HCT116 (cell line): Measurements from ENCODE around the gene TOX2. TPM values are rescaled to one million over a fixed set of nuclear protein-coding genes. Genes with fewer than 3 reads are reported as not detected.

Source experiments
- ATAC-seq: fragments of 200-7000 bp; cut with Tn5 transposase; 2 replicates; pipeline ENCODE4 v1.9.1; 2020; ENCODE audit warnings: mild to moderate bottlenecking, moderate library complexity
- BruUV-seq: library from RNA; stranded (reverse); fragments of 400-500 nt; replicated peaks from 2 replicates; lab custom pipeline; 2021; lab: Mats Ljungman, UMichigan
- CTCF ChIA-PET: fragments of 300-600 bp; sonication (Branson Sonifier 250); formaldehyde crosslinking; loops from one replicate; lab custom pipeline; 2021; ENCODE audit warnings: antibody characterized with exemption; lab: Charles Lee
- POLR2A ChIA-PET: fragments of 300-600, 350-600 bp; sonication (Branson Sonifier 250); formaldehyde crosslinking; loops from one replicate; lab custom pipeline; 2021; ENCODE audit warnings: antibody characterized with exemption; lab: Charles Lee
- RAD21 ChIA-PET, 2 experiments: fragments of 300-600 bp; sonication (Branson Sonifier 250); formaldehyde crosslinking; loops; one replicate each; lab custom pipeline; 2023; ENCODE audit warnings: low total read pairs in 2 of 2; ENCODE audit not compliant: uncharacterized antibody in 2 of 2, unreplicated experiment in 2 of 2, low non-redundant PET in 1 of 2; lab: Charles Lee
- DNase-seq: peaks from one replicate; pipeline ENCODE4 v3.0.0-alpha.2; 2010; ENCODE audit warnings: low read depth, low spot score
- H2AFZ ChIP-seq: fragments of 200-600 bp; shearing (Covaris generic), sonication (generic); 2 replicates; pipeline ENCODE4 v1.6.1; 2017; ENCODE audit warnings: low read depth, mixed run types, mixed read lengths, antibody characterized with exemption, low read length; ENCODE audit not compliant: poor library complexity, severe bottlenecking
- H3K27ac ChIP-seq: 2 replicates; pipeline ENCODE4 v1.5.1; 2012; ENCODE audit warnings: low read depth, low read length
- H3K27me3 ChIP-seq: fragments of 200-600 bp; sonication (generic); 2 replicates; pipeline ENCODE4 v1.6.1; 2016; ENCODE audit warnings: mixed run types, low read length, mixed read lengths; ENCODE audit not compliant: insufficient read depth
- H3K36me3 ChIP-seq, 2 experiments: fragments of 200-500 bp in 1 of 2; fragments of 200-600 bp in 1 of 2; sonication (Bioruptor generic) in 1 of 2; sonication (generic) in 1 of 2; 2 replicates each; pipeline versions ENCODE4 v1.5.1 to v1.6.1; 2014 to 2016; ENCODE audit warnings: low read length in 2 of 2, inconsistent platforms in 1 of 2, mixed read lengths in 1 of 2, mixed run types in 1 of 2; ENCODE audit not compliant: insufficient read depth in 2 of 2, control insufficient read depth in 1 of 2
- H3K4me1 ChIP-seq, 2 experiments: fragments of 200-600 bp in 1 of 2; sonication (generic) in 1 of 2; 2 replicates each; pipeline versions ENCODE4 v1.5.1 to v1.6.1; 2012 to 2017; ENCODE audit warnings: low read length in 2 of 2, inconsistent platforms in 1 of 2, mild to moderate bottlenecking in 1 of 2, mixed read lengths in 1 of 2, mixed run types in 1 of 2, moderate library complexity in 1 of 2; ENCODE audit not compliant: insufficient read depth in 2 of 2, control insufficient read depth in 1 of 2
- H3K4me2 ChIP-seq: fragments of 200-600 bp; sonication (generic); 2 replicates; pipeline ENCODE4 v1.6.1; 2017; ENCODE audit warnings: mixed run types, low read length, mixed read lengths
- H3K4me3 ChIP-seq, 2 experiments: fragments of 200-600 bp in 1 of 2; sonication (generic) in 1 of 2; replicated peaks in 1 of 2; 2 replicates each; pipeline ENCODE4 v1.5.1; 2011 to 2016; ENCODE audit warnings: low read length in 2 of 2, control low read depth in 1 of 2, low read depth in 1 of 2, mild to moderate bottlenecking in 1 of 2, mixed read lengths in 1 of 2, mixed run types in 1 of 2
- H3K79me2 ChIP-seq: fragments of 200-600 bp; sonication (generic); 2 replicates; pipeline ENCODE4 v1.6.1; 2017; ENCODE audit warnings: mild to moderate bottlenecking, mixed run types, low read length, moderate library complexity, mixed read lengths; ENCODE audit not compliant: insufficient read depth
- H3K9ac ChIP-seq: fragments of 200-600 bp; sonication (generic); 2 replicates; pipeline ENCODE4 v1.6.1; 2016; ENCODE audit warnings: low read length, mixed read lengths
- H3K9me2 ChIP-seq: fragments of 200-600 bp; sonication (generic), shearing (Covaris generic); 2 replicates; pipeline ENCODE4 v1.6.1; 2017; ENCODE audit warnings: mixed run types, mild to moderate bottlenecking, moderate library complexity; ENCODE audit not compliant: insufficient read depth
- H3K9me3 ChIP-seq, 2 experiments: fragments of 200-500 bp in 1 of 2; fragments of 200-600 bp in 1 of 2; sonication (Bioruptor generic) in 1 of 2; sonication (generic) in 1 of 2; 2 replicates each; pipeline ENCODE4 v1.6.1; 2014 to 2017; ENCODE audit warnings: low read length in 2 of 2, mixed read lengths in 2 of 2, inconsistent platforms in 1 of 2, low read depth in 1 of 2, mild to moderate bottlenecking in 1 of 2, mixed run types in 1 of 2, moderate library complexity in 1 of 2; ENCODE audit not compliant: control insufficient read depth in 1 of 2, insufficient read depth in 1 of 2
- H4K20me1 ChIP-seq: fragments of 200-600 bp; sonication (generic), shearing (Covaris generic); 2 replicates; pipeline ENCODE4 v1.6.1; 2017; ENCODE audit warnings: mixed run types, mild to moderate bottlenecking, moderate library complexity; ENCODE audit not compliant: insufficient read depth
- CBX3 ChIP-seq: IDR thresholded peaks from 2 replicates; pipeline ENCODE4 v1.6.1; 2012; ENCODE audit warnings: low read depth
- CEBPB ChIP-seq: IDR thresholded peaks from 2 replicates; pipeline ENCODE4 v1.6.1; 2012; ENCODE audit warnings: low read depth
- EGR1 ChIP-seq: IDR thresholded peaks from 2 replicates; pipeline ENCODE4 v1.6.1; 2012; ENCODE audit warnings: low read depth
- ELF1 ChIP-seq: IDR thresholded peaks from 2 replicates; pipeline ENCODE4 v1.6.1; 2012; ENCODE audit warnings: low read depth, borderline replicate concordance
- EZH2phosphoT487 ChIP-seq: fragments of 200-600 bp; IDR thresholded peaks from 2 replicates; pipeline ENCODE4 v1.6.1; 2018; ENCODE audit warnings: antibody characterized with exemption, borderline replicate concordance
- FOSL1 ChIP-seq: IDR thresholded peaks from 2 replicates; pipeline ENCODE4 v1.6.1; 2012; ENCODE audit warnings: low read depth
- JUND ChIP-seq: IDR thresholded peaks from 2 replicates; pipeline ENCODE4 v1.6.1; 2012
- POLR2A ChIP-seq: IDR thresholded peaks from 2 replicates; pipeline ENCODE4 v1.7.0; 2011; ENCODE audit warnings: borderline replicate concordance; ENCODE audit not compliant: insufficient read depth, insufficient read length; ENCODE audit errors: extremely low read depth
- RAD21 ChIP-seq: IDR thresholded peaks from 2 replicates; pipeline ENCODE4 v1.6.1; 2012; ENCODE audit warnings: low read depth, mild to moderate bottlenecking
- SIN3A ChIP-seq: IDR thresholded peaks from 2 replicates; pipeline ENCODE4 v1.6.1; 2012; ENCODE audit warnings: low read depth
- SRF ChIP-seq: IDR thresholded peaks from 2 replicates; pipeline ENCODE4 v1.6.1; 2012; ENCODE audit warnings: low read depth
- TCF7L2 ChIP-seq: IDR thresholded peaks from 2 replicates; pipeline ENCODE4 v1.7.0; 2011; ENCODE audit warnings: borderline replicate concordance, inconsistent platforms; ENCODE audit not compliant: insufficient read depth, insufficient read length; ENCODE audit errors: extremely low read depth
- YY1 ChIP-seq: IDR thresholded peaks from 2 replicates; pipeline ENCODE4 v1.6.1; 2011; ENCODE audit warnings: low read length, low read depth, moderate library complexity, mild to moderate bottlenecking; ENCODE audit not compliant: insufficient replicate concordance; ENCODE audit errors: extremely low read depth
- ZFX ChIP-seq: fragments of 450-650 bp; IDR thresholded peaks from 2 replicates; pipeline ENCODE4 v1.6.1; 2017
- ZNF274 ChIP-seq: fragments of 200-500 bp; sonication (Bioruptor generic); IDR thresholded peaks from 2 replicates; pipeline ENCODE4 v1.6.1; 2014; ENCODE audit warnings: mild to moderate bottlenecking, low read depth, low read length, inconsistent platforms
- intact Hi-C: fragments of 100-400 bp; cut with micrococcal nuclease; formaldehyde crosslinking; loops from 2 replicates; pipeline ENCODE4 v1.10.0; 2022
- total RNA-seq: library from RNA; stranded (reverse); gene quantifications from one replicate; pipeline ENCODE4 v1.2.1, GENCODE V29; 2021; ENCODE audit not compliant: unreplicated experiment
- TF ChIP-seq, protein P1 (sequence below): IDR thresholded peaks from 2 replicates; pipeline ENCODE4 v1.6.1; 2011; ENCODE audit warnings: mild to moderate bottlenecking, low read length, moderate library complexity; ENCODE audit not compliant: insufficient replicate concordance; ENCODE audit errors: extremely low read depth
- TF ChIP-seq, protein P2 (sequence below): IDR thresholded peaks from 2 replicates; pipeline ENCODE4 v1.6.1; 2012; ENCODE audit warnings: low read depth
- TF ChIP-seq, protein P3 (sequence below): IDR thresholded peaks from 2 replicates; pipeline ENCODE4 v1.6.1; 2012
- TF ChIP-seq, protein P4 (sequence below): IDR thresholded peaks from 2 replicates; pipeline ENCODE4 v1.6.1; 2012
- TF ChIP-seq, protein P5 (sequence below), 3 experiments: fragments of 200-600 bp in 1 of 3; sonication (generic) in 1 of 3; IDR thresholded peaks in 2 of 3; conservative IDR thresholded peaks in 1 of 3; 2 replicates each; pipeline ENCODE4 v1.5.1; 2012 to 2017; ENCODE audit warnings: low read depth in 2 of 3, low read length in 2 of 3, antibody characterized with exemption in 1 of 3, borderline replicate concordance in 1 of 3, control low read depth in 1 of 3, mild to moderate bottlenecking in 1 of 3, mixed read lengths in 1 of 3, mixed run types in 1 of 3, moderate library complexity in 1 of 3; ENCODE audit not compliant: insufficient read depth in 1 of 3

Gene TOX2
- total RNA-seq, 1 experiment from 2014 or later, result 39.6 TPM

DNA sequence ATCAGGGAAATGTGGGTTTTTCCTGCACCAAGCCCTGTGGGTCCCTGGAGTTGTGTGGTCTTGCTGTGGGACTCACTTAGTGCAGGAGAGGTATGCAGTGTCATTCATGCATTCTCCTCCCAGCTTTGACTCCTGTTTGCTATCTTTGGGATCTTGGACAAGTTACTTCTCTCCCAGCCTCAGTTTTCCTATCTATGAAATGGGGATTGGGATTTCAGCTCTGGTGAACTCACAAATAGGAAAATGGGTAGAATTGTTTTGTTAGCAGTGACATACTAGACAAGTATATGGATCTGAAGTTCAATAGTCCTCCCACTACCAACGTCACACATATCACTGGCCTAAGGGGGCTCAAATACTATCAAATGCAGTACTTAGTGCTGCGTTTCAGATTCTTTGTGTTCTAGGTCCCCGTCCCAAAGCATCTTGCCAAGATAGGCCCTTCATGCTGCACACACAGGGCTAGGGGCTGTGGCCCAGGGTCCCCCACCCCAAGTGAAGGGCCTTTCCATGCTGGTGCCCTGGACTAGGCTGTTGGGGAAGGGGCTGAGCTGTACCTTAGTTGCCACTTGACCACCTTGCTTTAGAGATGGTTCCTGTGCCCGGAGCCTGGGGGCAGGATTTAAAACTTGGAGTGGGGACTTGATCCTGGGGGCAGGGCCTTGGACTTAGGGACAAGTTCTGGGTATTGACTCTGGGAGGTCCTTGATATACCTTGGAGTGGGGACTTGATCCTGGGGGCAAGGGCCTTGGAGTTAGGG lies 98.0 kb downstream of the TOX2 start:
- Histone ChIP-seq H3K9me2 (no peaks in the 10 kb centered on the region), H3K27ac (no peak overlapping the region), H3K4me2 (no peak overlapping the region), H3K79me2 (no peaks in the 10 kb centered on the region), H3K36me3 (no peaks in the 10 kb centered on the region), H3K9ac (no peak overlapping the region)
- DNase-seq, result no peak
- TF ChIP-seq TCF7L2 (no peak), EZH2phosphoT487 (no peak), CEBPB (no peak), EGR1 (no peak), SRF (no peak), ZNF274 (no peak), POLR2A (no peak), JUND (no peak), SIN3A (no peak), RAD21 (no peak), CBX3 (no peak), ELF1 (no peak), YY1 (no peak), ZFX (no peak), FOSL1 (no peak)
- TF ChIP-seq, protein P1, sequence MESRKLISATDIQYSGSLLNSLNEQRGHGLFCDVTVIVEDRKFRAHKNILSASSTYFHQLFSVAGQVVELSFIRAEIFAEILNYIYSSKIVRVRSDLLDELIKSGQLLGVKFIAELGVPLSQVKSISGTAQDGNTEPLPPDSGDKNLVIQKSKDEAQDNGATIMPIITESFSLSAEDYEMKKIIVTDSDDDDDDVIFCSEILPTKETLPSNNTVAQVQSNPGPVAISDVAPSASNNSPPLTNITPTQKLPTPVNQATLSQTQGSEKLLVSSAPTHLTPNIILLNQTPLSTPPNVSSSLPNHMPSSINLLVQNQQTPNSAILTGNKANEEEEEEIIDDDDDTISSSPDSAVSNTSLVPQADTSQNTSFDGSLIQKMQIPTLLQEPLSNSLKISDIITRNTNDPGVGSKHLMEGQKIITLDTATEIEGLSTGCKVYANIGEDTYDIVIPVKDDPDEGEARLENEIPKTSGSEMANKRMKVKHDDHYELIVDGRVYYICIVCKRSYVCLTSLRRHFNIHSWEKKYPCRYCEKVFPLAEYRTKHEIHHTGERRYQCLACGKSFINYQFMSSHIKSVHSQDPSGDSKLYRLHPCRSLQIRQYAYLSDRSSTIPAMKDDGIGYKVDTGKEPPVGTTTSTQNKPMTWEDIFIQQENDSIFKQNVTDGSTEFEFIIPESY, result no peak
- TF ChIP-seq, protein P2, sequence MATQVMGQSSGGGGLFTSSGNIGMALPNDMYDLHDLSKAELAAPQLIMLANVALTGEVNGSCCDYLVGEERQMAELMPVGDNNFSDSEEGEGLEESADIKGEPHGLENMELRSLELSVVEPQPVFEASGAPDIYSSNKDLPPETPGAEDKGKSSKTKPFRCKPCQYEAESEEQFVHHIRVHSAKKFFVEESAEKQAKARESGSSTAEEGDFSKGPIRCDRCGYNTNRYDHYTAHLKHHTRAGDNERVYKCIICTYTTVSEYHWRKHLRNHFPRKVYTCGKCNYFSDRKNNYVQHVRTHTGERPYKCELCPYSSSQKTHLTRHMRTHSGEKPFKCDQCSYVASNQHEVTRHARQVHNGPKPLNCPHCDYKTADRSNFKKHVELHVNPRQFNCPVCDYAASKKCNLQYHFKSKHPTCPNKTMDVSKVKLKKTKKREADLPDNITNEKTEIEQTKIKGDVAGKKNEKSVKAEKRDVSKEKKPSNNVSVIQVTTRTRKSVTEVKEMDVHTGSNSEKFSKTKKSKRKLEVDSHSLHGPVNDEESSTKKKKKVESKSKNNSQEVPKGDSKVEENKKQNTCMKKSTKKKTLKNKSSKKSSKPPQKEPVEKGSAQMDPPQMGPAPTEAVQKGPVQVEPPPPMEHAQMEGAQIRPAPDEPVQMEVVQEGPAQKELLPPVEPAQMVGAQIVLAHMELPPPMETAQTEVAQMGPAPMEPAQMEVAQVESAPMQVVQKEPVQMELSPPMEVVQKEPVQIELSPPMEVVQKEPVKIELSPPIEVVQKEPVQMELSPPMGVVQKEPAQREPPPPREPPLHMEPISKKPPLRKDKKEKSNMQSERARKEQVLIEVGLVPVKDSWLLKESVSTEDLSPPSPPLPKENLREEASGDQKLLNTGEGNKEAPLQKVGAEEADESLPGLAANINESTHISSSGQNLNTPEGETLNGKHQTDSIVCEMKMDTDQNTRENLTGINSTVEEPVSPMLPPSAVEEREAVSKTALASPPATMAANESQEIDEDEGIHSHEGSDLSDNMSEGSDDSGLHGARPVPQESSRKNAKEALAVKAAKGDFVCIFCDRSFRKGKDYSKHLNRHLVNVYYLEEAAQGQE, result no peak
- TF ChIP-seq, protein P3, sequence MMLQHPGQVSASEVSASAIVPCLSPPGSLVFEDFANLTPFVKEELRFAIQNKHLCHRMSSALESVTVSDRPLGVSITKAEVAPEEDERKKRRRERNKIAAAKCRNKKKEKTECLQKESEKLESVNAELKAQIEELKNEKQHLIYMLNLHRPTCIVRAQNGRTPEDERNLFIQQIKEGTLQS, result no peak
- TF ChIP-seq, protein P4, sequence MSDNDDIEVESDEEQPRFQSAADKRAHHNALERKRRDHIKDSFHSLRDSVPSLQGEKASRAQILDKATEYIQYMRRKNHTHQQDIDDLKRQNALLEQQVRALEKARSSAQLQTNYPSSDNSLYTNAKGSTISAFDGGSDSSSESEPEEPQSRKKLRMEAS, result no peak
- TF ChIP-seq, protein P5, sequence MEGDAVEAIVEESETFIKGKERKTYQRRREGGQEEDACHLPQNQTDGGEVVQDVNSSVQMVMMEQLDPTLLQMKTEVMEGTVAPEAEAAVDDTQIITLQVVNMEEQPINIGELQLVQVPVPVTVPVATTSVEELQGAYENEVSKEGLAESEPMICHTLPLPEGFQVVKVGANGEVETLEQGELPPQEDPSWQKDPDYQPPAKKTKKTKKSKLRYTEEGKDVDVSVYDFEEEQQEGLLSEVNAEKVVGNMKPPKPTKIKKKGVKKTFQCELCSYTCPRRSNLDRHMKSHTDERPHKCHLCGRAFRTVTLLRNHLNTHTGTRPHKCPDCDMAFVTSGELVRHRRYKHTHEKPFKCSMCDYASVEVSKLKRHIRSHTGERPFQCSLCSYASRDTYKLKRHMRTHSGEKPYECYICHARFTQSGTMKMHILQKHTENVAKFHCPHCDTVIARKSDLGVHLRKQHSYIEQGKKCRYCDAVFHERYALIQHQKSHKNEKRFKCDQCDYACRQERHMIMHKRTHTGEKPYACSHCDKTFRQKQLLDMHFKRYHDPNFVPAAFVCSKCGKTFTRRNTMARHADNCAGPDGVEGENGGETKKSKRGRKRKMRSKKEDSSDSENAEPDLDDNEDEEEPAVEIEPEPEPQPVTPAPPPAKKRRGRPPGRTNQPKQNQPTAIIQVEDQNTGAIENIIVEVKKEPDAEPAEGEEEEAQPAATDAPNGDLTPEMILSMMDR (IDR thresholded peaks at IDR 0.05 in 2 of 3, conservative IDR thresholded peaks at IDR 0.05 in 1 of 3; ENCODE audit: borderline replicate concordance in 1 of 3, insufficient read depth in 1 of 3, low read depth in 2 of 3, low read length in 2 of 3), result no peak
- TF ChIP-seq, all 23 proteins: peak for 0
- ChIA-PET RAD21 (no interaction called here), POLR2A (no interaction called here), CTCF (no interaction called here)
- Histone ChIP-seq H3K9me3 (no peaks in the 10 kb centered on the region), H2AFZ (no peak overlapping the region), H3K4me1 (peaks cover 7 to 9% of the 10 kb centered on the region in 2 experiments), H4K20me1 (no peaks in the 10 kb centered on the region), H3K4me3 (no peak overlapping the region), H3K27me3 (no peaks in the 10 kb centered on the region)
- ATAC-seq, result no peak
- intact Hi-C loops, result no loop called here
- BruUV-seq, result no TSS peak
